Measurements from ENCODE around the gene ZFHX3. TPM values are rescaled to one million over a fixed set of nuclear protein-coding genes. Genes with fewer than 3 reads are reported as not detected.

ZFHX3 gene
- total RNA-seq, 2 donors from 2014 or later = 0.21 to 0.22 TPM

- Mint-ChIP-seq H3K36me3 (ENCODE audit: low read depth) (no peaks in the 10 kb centered on the region), H3K27me3 (no peaks in the 10 kb centered on the region), H3K9me3 (no peaks in the 10 kb centered on the region), H3K4me1 (no peaks in the 10 kb centered on the region), H3K4me3 (no peak overlapping the region), H3K27ac (no peak overlapping the region)
- ATAC-seq (replicated peaks) = no peak
Measured at GRCh38 chr16:72963533-72964315, 84.2 kb downstream of the ZFHX3 start.

GRCh38 chr16:72962347-72962746 lies 85.6 kb downstream of the ZFHX3 start:
- H3K4me3 Mint-ChIP-seq = no peak overlapping the region
- H3K9me3 Mint-ChIP-seq = peaks cover under 1% of the 10 kb centered on the region
- no peaks in the 10 kb centered on the region for H3K36me3 Mint-ChIP-seq (ENCODE audit: low read depth)
- H3K27ac Mint-ChIP-seq = no peak overlapping the region
- no peaks in the 10 kb centered on the region for H3K27me3 Mint-ChIP-seq
- H3K4me1 Mint-ChIP-seq = no peaks in the 10 kb centered on the region
- no peak for ATAC-seq (replicated peaks)

- Mint-ChIP-seq H3K27ac (no peak overlapping the region), H3K36me3 (ENCODE audit: low read depth) (no peaks in the 10 kb centered on the region), H3K9me3 (peaks cover 3% of the 10 kb centered on the region), H3K4me1 (no peaks in the 10 kb centered on the region), H3K4me3 (no peak overlapping the region), H3K27me3 (no peaks in the 10 kb centered on the region)
- no peak for ATAC-seq (replicated peaks)
Measured at GRCh38 chr16:72961863-72962262, 86.1 kb downstream of the ZFHX3 start.

- Mint-ChIP-seq H3K9me3 (peaks cover 3% of the 10 kb centered on the region), H3K4me1 (no peaks in the 10 kb centered on the region), H3K27ac (no peak overlapping the region), H3K4me3 (no peak overlapping the region), H3K27me3 (no peaks in the 10 kb centered on the region), H3K36me3 (ENCODE audit: low read depth) (no peaks in the 10 kb centered on the region)
- ATAC-seq (replicated peaks) = no peak
Measured at GRCh38 chr16:72961115-72961832, 86.7 kb downstream of the ZFHX3 start.

- Mint-ChIP-seq H3K4me1 (no peaks in the 10 kb centered on the region), H3K36me3 (ENCODE audit: low read depth) (no peaks in the 10 kb centered on the region), H3K27ac (no peak overlapping the region), H3K9me3 (peaks cover 3% of the 10 kb centered on the region), H3K27me3 (no peaks in the 10 kb centered on the region), H3K4me3 (no peak overlapping the region)
- no peak for ATAC-seq (replicated peaks)
Measured at GRCh38 chr16:72960101-72960500, 87.8 kb downstream of the ZFHX3 start.

- ATAC-seq (replicated peaks) = no peak
- H3K4me3 Mint-ChIP-seq = no peak overlapping the region
- no peaks in the 10 kb centered on the region for H3K36me3 Mint-ChIP-seq (ENCODE audit: low read depth)
- H3K9me3 Mint-ChIP-seq = peaks cover 3% of the 10 kb centered on the region
- no peaks in the 10 kb centered on the region for H3K27me3 Mint-ChIP-seq
- no peak overlapping the region for H3K27ac Mint-ChIP-seq
- H3K4me1 Mint-ChIP-seq = no peaks in the 10 kb centered on the region
Measured at GRCh38 chr16:72959301-72959996, 88.5 kb downstream of the ZFHX3 start.

- Mint-ChIP-seq H3K4me3 (no peak overlapping the region), H3K36me3 (ENCODE audit: low read depth) (no peaks in the 10 kb centered on the region), H3K4me1 (no peaks in the 10 kb centered on the region), H3K9me3 (peaks cover 3% of the 10 kb centered on the region), H3K27me3 (no peaks in the 10 kb centered on the region), H3K27ac (no peak overlapping the region)
- no peak for ATAC-seq (replicated peaks)
Measured at GRCh38 chr16:72958522-72959076, 89.3 kb downstream of the ZFHX3 start.

GRCh38 chr16:72957303-72958277 lies 90.3 kb downstream of the ZFHX3 start:
- Mint-ChIP-seq H3K9me3 (peaks cover 3% of the 10 kb centered on the region), H3K27me3 (no peaks in the 10 kb centered on the region), H3K4me1 (no peaks in the 10 kb centered on the region), H3K4me3 (no peak overlapping the region), H3K27ac (no peak overlapping the region), H3K36me3 (ENCODE audit: low read depth) (no peaks in the 10 kb centered on the region)
- no peak for ATAC-seq (replicated peaks)

GRCh38 chr16:72956124-72957064 lies 91.5 kb downstream of the ZFHX3 start:
- H3K27me3 Mint-ChIP-seq = no peaks in the 10 kb centered on the region
- H3K27ac Mint-ChIP-seq = no peak overlapping the region
- H3K9me3 Mint-ChIP-seq = peaks cover 3% of the 10 kb centered on the region
- ATAC-seq (replicated peaks) = no peak
- no peaks in the 10 kb centered on the region for H3K4me1 Mint-ChIP-seq
- H3K36me3 Mint-ChIP-seq (ENCODE audit: low read depth) = no peaks in the 10 kb centered on the region
- no peak overlapping the region for H3K4me3 Mint-ChIP-seq

GRCh38 chr16:72952811-72953271 lies 95.1 kb downstream of the ZFHX3 start:
- no peak for ATAC-seq (replicated peaks)
- no peaks in the 10 kb centered on the region for H3K27me3 Mint-ChIP-seq
- H3K4me1 Mint-ChIP-seq = no peaks in the 10 kb centered on the region
- peaks cover 3% of the 10 kb centered on the region for H3K9me3 Mint-ChIP-seq
- no peaks in the 10 kb centered on the region for H3K36me3 Mint-ChIP-seq (ENCODE audit: low read depth)
- no peak overlapping the region for H3K27ac Mint-ChIP-seq
- no peak overlapping the region for H3K4me3 Mint-ChIP-seq

- ATAC-seq (replicated peaks) = no peak
- Mint-ChIP-seq H3K27me3 (no peaks in the 10 kb centered on the region), H3K9me3 (peaks cover 3% of the 10 kb centered on the region), H3K36me3 (ENCODE audit: low read depth) (no peaks in the 10 kb centered on the region), H3K4me1 (no peaks in the 10 kb centered on the region), H3K27ac (no peak overlapping the region), H3K4me3 (no peak overlapping the region)
Measured at GRCh38 chr16:72952404-72952803, 95.5 kb downstream of the ZFHX3 start.

GRCh38 chr16:72951916-72952315 lies 96.0 kb downstream of the ZFHX3 start:
- Mint-ChIP-seq H3K4me3 (no peak overlapping the region), H3K36me3 (ENCODE audit: low read depth) (no peaks in the 10 kb centered on the region), H3K4me1 (no peaks in the 10 kb centered on the region), H3K9me3 (no peaks in the 10 kb centered on the region), H3K27ac (no peak overlapping the region), H3K27me3 (no peaks in the 10 kb centered on the region)
- no peak for ATAC-seq (replicated peaks)

- no peak overlapping the region for H3K4me3 Mint-ChIP-seq
Measured at GRCh38 chr16:72950669-72951068, 97.3 kb downstream of the ZFHX3 start.

More at GRCh38 chr16:72950669-72951068, 97.3 kb downstream of the ZFHX3 start:
- no peak for ATAC-seq (replicated peaks)
- H3K36me3 Mint-ChIP-seq (ENCODE audit: low read depth) = no peaks in the 10 kb centered on the region
- H3K27me3 Mint-ChIP-seq = no peaks in the 10 kb centered on the region
- H3K9me3 Mint-ChIP-seq = no peaks in the 10 kb centered on the region
- no peak overlapping the region for H3K27ac Mint-ChIP-seq
- H3K4me1 Mint-ChIP-seq = no peaks in the 10 kb centered on the region
